HCT116 (cell line): ENCODE results near the gene ST7L. TPM values are rescaled to one million over a fixed set of nuclear protein-coding genes. Genes with fewer than 3 reads are reported as not detected.

Experiments used
- ATAC-seq: fragments of 200-7000 bp; cut with Tn5 transposase; 2 replicates; pipeline ENCODE4 v1.9.1; 2020; ENCODE audit warnings: mild to moderate bottlenecking, moderate library complexity
- BruUV-seq: library from RNA; stranded (reverse); fragments of 400-500 nt; replicated peaks from 2 replicates; lab custom pipeline; 2021; lab: Mats Ljungman, UMichigan
- CTCF ChIA-PET: fragments of 300-600 bp; sonication (Branson Sonifier 250); formaldehyde crosslinking; loops from one replicate; lab custom pipeline; 2021; ENCODE audit warnings: antibody characterized with exemption; lab: Charles Lee
- POLR2A ChIA-PET: fragments of 300-600, 350-600 bp; sonication (Branson Sonifier 250); formaldehyde crosslinking; loops from one replicate; lab custom pipeline; 2021; ENCODE audit warnings: antibody characterized with exemption; lab: Charles Lee
- RAD21 ChIA-PET, 2 experiments: fragments of 300-600 bp; sonication (Branson Sonifier 250); formaldehyde crosslinking; loops; one replicate each; lab custom pipeline; 2023; ENCODE audit warnings: low total read pairs in 2 of 2; ENCODE audit not compliant: uncharacterized antibody in 2 of 2, unreplicated experiment in 2 of 2, low non-redundant PET in 1 of 2; lab: Charles Lee
- DNase-seq: peaks from one replicate; pipeline ENCODE4 v3.0.0-alpha.2; 2010; ENCODE audit warnings: low read depth, low spot score
- H2AFZ ChIP-seq: fragments of 200-600 bp; shearing (Covaris generic), sonication (generic); 2 replicates; pipeline ENCODE4 v1.6.1; 2017; ENCODE audit warnings: low read depth, mixed run types, mixed read lengths, antibody characterized with exemption, low read length; ENCODE audit not compliant: poor library complexity, severe bottlenecking
- H3K27ac ChIP-seq: 2 replicates; pipeline ENCODE4 v1.5.1; 2012; ENCODE audit warnings: low read depth, low read length
- H3K27me3 ChIP-seq: fragments of 200-600 bp; sonication (generic); 2 replicates; pipeline ENCODE4 v1.6.1; 2016; ENCODE audit warnings: mixed run types, low read length, mixed read lengths; ENCODE audit not compliant: insufficient read depth
- H3K36me3 ChIP-seq, 2 experiments: fragments of 200-500 bp in 1 of 2; fragments of 200-600 bp in 1 of 2; sonication (Bioruptor generic) in 1 of 2; sonication (generic) in 1 of 2; 2 replicates each; pipeline versions ENCODE4 v1.5.1 to v1.6.1; 2014 to 2016; ENCODE audit warnings: low read length in 2 of 2, inconsistent platforms in 1 of 2, mixed read lengths in 1 of 2, mixed run types in 1 of 2; ENCODE audit not compliant: insufficient read depth in 2 of 2, control insufficient read depth in 1 of 2
- H3K4me1 ChIP-seq, 2 experiments: fragments of 200-600 bp in 1 of 2; sonication (generic) in 1 of 2; 2 replicates each; pipeline versions ENCODE4 v1.5.1 to v1.6.1; 2012 to 2017; ENCODE audit warnings: low read length in 2 of 2, inconsistent platforms in 1 of 2, mild to moderate bottlenecking in 1 of 2, mixed read lengths in 1 of 2, mixed run types in 1 of 2, moderate library complexity in 1 of 2; ENCODE audit not compliant: insufficient read depth in 2 of 2, control insufficient read depth in 1 of 2
- H3K4me2 ChIP-seq: fragments of 200-600 bp; sonication (generic); 2 replicates; pipeline ENCODE4 v1.6.1; 2017; ENCODE audit warnings: mixed run types, low read length, mixed read lengths
- H3K4me3 ChIP-seq, 2 experiments: fragments of 200-600 bp in 1 of 2; sonication (generic) in 1 of 2; replicated peaks in 1 of 2; 2 replicates each; pipeline ENCODE4 v1.5.1; 2011 to 2016; ENCODE audit warnings: low read length in 2 of 2, control low read depth in 1 of 2, low read depth in 1 of 2, mild to moderate bottlenecking in 1 of 2, mixed read lengths in 1 of 2, mixed run types in 1 of 2
- H3K79me2 ChIP-seq: fragments of 200-600 bp; sonication (generic); 2 replicates; pipeline ENCODE4 v1.6.1; 2017; ENCODE audit warnings: mild to moderate bottlenecking, mixed run types, low read length, moderate library complexity, mixed read lengths; ENCODE audit not compliant: insufficient read depth
- H3K9ac ChIP-seq: fragments of 200-600 bp; sonication (generic); 2 replicates; pipeline ENCODE4 v1.6.1; 2016; ENCODE audit warnings: low read length, mixed read lengths
- H3K9me2 ChIP-seq: fragments of 200-600 bp; sonication (generic), shearing (Covaris generic); 2 replicates; pipeline ENCODE4 v1.6.1; 2017; ENCODE audit warnings: mixed run types, mild to moderate bottlenecking, moderate library complexity; ENCODE audit not compliant: insufficient read depth
- H3K9me3 ChIP-seq, 2 experiments: fragments of 200-500 bp in 1 of 2; fragments of 200-600 bp in 1 of 2; sonication (Bioruptor generic) in 1 of 2; sonication (generic) in 1 of 2; 2 replicates each; pipeline ENCODE4 v1.6.1; 2014 to 2017; ENCODE audit warnings: low read length in 2 of 2, mixed read lengths in 2 of 2, inconsistent platforms in 1 of 2, low read depth in 1 of 2, mild to moderate bottlenecking in 1 of 2, mixed run types in 1 of 2, moderate library complexity in 1 of 2; ENCODE audit not compliant: control insufficient read depth in 1 of 2, insufficient read depth in 1 of 2
- H4K20me1 ChIP-seq: fragments of 200-600 bp; sonication (generic), shearing (Covaris generic); 2 replicates; pipeline ENCODE4 v1.6.1; 2017; ENCODE audit warnings: mixed run types, mild to moderate bottlenecking, moderate library complexity; ENCODE audit not compliant: insufficient read depth
- ATF3 ChIP-seq: IDR thresholded peaks from 2 replicates; pipeline ENCODE4 v1.6.1; 2012
- CBX3 ChIP-seq: IDR thresholded peaks from 2 replicates; pipeline ENCODE4 v1.6.1; 2012; ENCODE audit warnings: low read depth
- ELF1 ChIP-seq: IDR thresholded peaks from 2 replicates; pipeline ENCODE4 v1.6.1; 2012; ENCODE audit warnings: low read depth, borderline replicate concordance
- EZH2 ChIP-seq: fragments of 200-600 bp; sonication (generic); IDR thresholded peaks from 2 replicates; pipeline ENCODE4 v1.6.1; 2017; ENCODE audit warnings: antibody characterized with exemption, mixed run types
- EZH2phosphoT487 ChIP-seq: fragments of 200-600 bp; IDR thresholded peaks from 2 replicates; pipeline ENCODE4 v1.6.1; 2018; ENCODE audit warnings: antibody characterized with exemption, borderline replicate concordance
- FOSL1 ChIP-seq: IDR thresholded peaks from 2 replicates; pipeline ENCODE4 v1.6.1; 2012; ENCODE audit warnings: low read depth
- MAX ChIP-seq: IDR thresholded peaks from 2 replicates; pipeline ENCODE4 v1.6.1; 2012
- POLR2A ChIP-seq: IDR thresholded peaks from 2 replicates; pipeline ENCODE4 v1.7.0; 2011; ENCODE audit warnings: borderline replicate concordance; ENCODE audit not compliant: insufficient read depth, insufficient read length; ENCODE audit errors: extremely low read depth
- POLR2AphosphoS5 ChIP-seq: IDR thresholded peaks from 2 replicates; pipeline ENCODE4 v1.6.1; 2011; ENCODE audit warnings: mild to moderate bottlenecking, low read depth, low read length, moderate library complexity
- SP1 ChIP-seq: IDR thresholded peaks from 2 replicates; pipeline ENCODE4 v1.6.1; 2012; ENCODE audit warnings: low read depth
- SRF ChIP-seq: IDR thresholded peaks from 2 replicates; pipeline ENCODE4 v1.6.1; 2012; ENCODE audit warnings: low read depth
- TCF7L2 ChIP-seq: IDR thresholded peaks from 2 replicates; pipeline ENCODE4 v1.7.0; 2011; ENCODE audit warnings: borderline replicate concordance, inconsistent platforms; ENCODE audit not compliant: insufficient read depth, insufficient read length; ENCODE audit errors: extremely low read depth
- YY1 ChIP-seq: IDR thresholded peaks from 2 replicates; pipeline ENCODE4 v1.6.1; 2011; ENCODE audit warnings: low read length, low read depth, moderate library complexity, mild to moderate bottlenecking; ENCODE audit not compliant: insufficient replicate concordance; ENCODE audit errors: extremely low read depth
- ZFX ChIP-seq: fragments of 450-650 bp; IDR thresholded peaks from 2 replicates; pipeline ENCODE4 v1.6.1; 2017
- intact Hi-C: fragments of 100-400 bp; cut with micrococcal nuclease; formaldehyde crosslinking; loops from 2 replicates; pipeline ENCODE4 v1.10.0; 2022
- total RNA-seq: library from RNA; stranded (reverse); gene quantifications from one replicate; pipeline ENCODE4 v1.2.1, GENCODE V29; 2021; ENCODE audit not compliant: unreplicated experiment

Gene ST7L
- total RNA-seq, 1 experiment from 2014 or later = 19.9 TPM

GRCh38 chr1:112554411-112554810 is 64.5 kb downstream of the ST7L start:
- no TSS peak for BruUV-seq
- CTCF ChIA-PET = no interaction called here
- no peaks in the 10 kb centered on the region for H3K9me3 ChIP-seq
- no peak overlapping the region for H3K4me3 ChIP-seq
- RAD21 ChIA-PET = no interaction called here
- POLR2A ChIA-PET = no interaction called here
- H3K27ac ChIP-seq = no peak overlapping the region
- peaks cover 0 to 3% of the 10 kb centered on the region in 2 experiments; a peak in 1 of 4 replicates for H3K36me3 ChIP-seq
- no peak overlapping the region for H3K9ac ChIP-seq
- TF ChIP-seq EZH2phosphoT487 (no peak), ZFX (no peak), ATF3 (no peak), ELF1 (no peak), EZH2 (no peak), TCF7L2 (no peak), POLR2A (no peak), MAX (no peak), SP1 (no peak), CBX3 (no peak), YY1 (no peak), FOSL1 (no peak), SRF (no peak), POLR2AphosphoS5 (no peak)
- H3K9me2 ChIP-seq = no peaks in the 10 kb centered on the region
- ATAC-seq = no peak
- H2AFZ ChIP-seq = no peak overlapping the region
- no peaks in the 10 kb centered on the region for H3K27me3 ChIP-seq
- no peaks in the 10 kb centered on the region for H4K20me1 ChIP-seq
- no peaks in the 10 kb centered on the region for H3K4me1 ChIP-seq
- intact Hi-C loops = no loop called here
- no peak overlapping the region for H3K4me2 ChIP-seq
- no peak for DNase-seq
- no peaks in the 10 kb centered on the region for H3K79me2 ChIP-seq
